A549 (cell line): Measurements from ENCODE around the gene HRH2.

Experiments
- CEBPB ChIP-seq, 2 experiments: fragments of >200 bp in 1 of 2; sonication (Bioruptor Twin) in 1 of 2; formaldehyde crosslinking in 1 of 2; IDR thresholded peaks; 2 replicates each; pipeline ENCODE4 v1.6.1; 2012 to 2016
- CHD2 ChIP-seq: fragments of 150-350 bp; IDR thresholded peaks from 2 replicates; pipeline ENCODE4 v1.6.1; 2014; ENCODE audit warnings: low read length; ENCODE audit not compliant: partially characterized antibody
- E2F6 ChIP-seq: IDR thresholded peaks from 2 replicates; pipeline ENCODE4 v1.6.1; 2012; ENCODE audit warnings: low read depth, borderline replicate concordance
- EP300 ChIP-seq, 2 experiments: fragments of >200 bp; sonication (Bioruptor Twin); formaldehyde crosslinking; IDR thresholded peaks; 2 replicates in 1 of 2; 3 replicates in 1 of 2; pipeline ENCODE4 v1.6.1; 2016 to 2017
- HDAC2 ChIP-seq: fragments of 200-600 bp; sonication (generic); IDR thresholded peaks from 2 replicates; pipeline ENCODE4 v1.6.1; 2016
- JUN ChIP-seq, 2 experiments: fragments of >200 bp; sonication (Bioruptor Twin); formaldehyde crosslinking; IDR thresholded peaks; 2 replicates in 1 of 2; 3 replicates in 1 of 2; pipeline ENCODE4 v1.6.1; 2016 to 2017
- NR3C1 ChIP-seq: fragments of >200 bp; sonication (Bioruptor Twin); formaldehyde crosslinking; IDR thresholded peaks from 3 replicates; pipeline ENCODE4 v1.6.1; 2017
- POLR2A ChIP-seq: IDR thresholded peaks from 2 replicates; pipeline ENCODE4 v1.6.1; 2012; ENCODE audit warnings: mild to moderate bottlenecking, low read length
- REST ChIP-seq: fragments of 200-600 bp; sonication (generic); IDR thresholded peaks from 2 replicates; pipeline ENCODE4 v1.6.1; 2016; ENCODE audit warnings: antibody characterized with exemption, mild to moderate bottlenecking, moderate library complexity
- TF ChIP-seq, protein P1 (sequence below): fragments of >200 bp; sonication (Bioruptor Twin); formaldehyde crosslinking; IDR thresholded peaks from 3 replicates; pipeline ENCODE4 v1.5.1; 2016
- TF ChIP-seq, protein P2 (sequence below): fragments of 250-450 bp; sonication (Bioruptor Pico); IDR thresholded peaks from 2 replicates; pipeline ENCODE4 v1.5.0; 2020; ENCODE audit warnings: low read depth, mild to moderate bottlenecking, moderate library complexity
- TF ChIP-seq, protein P3 (sequence below): fragments of 250-450 bp; sonication (Bioruptor Pico); IDR thresholded peaks from 2 replicates; pipeline ENCODE4 v1.5.0; 2021; ENCODE audit warnings: mild to moderate bottlenecking, moderate library complexity, borderline replicate concordance

DNA sequence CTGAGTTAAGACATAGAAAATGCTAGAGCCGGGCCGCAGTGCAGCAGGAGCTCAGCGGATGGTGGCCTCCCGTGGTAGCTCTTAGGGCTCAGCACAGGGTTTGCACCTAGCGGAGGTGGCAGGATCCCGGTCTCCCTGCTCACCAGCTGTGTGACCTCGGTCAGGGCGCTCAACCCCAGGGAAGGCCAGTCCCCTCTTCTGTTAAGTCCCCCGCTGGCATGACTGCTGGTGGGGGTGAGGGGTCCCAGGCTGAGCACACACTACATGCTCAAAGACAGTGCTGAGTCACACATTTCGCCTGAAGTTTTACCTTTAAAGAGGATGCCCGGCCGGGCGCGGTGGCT, 39.0 kb downstream of the HRH2 start:
- TF ChIP-seq REST (no peak), NR3C1 (no peak), POLR2A (no peak), HDAC2 (no peak), EP300 (IDR thresholded peaks at IDR 0.05) (no peak), E2F6 (no peak), CHD2 (no peak), JUN (IDR thresholded peaks at IDR 0.05) (no peak), CEBPB (IDR thresholded peaks at IDR 0.05) (no peak)
- TF ChIP-seq, protein P1, sequence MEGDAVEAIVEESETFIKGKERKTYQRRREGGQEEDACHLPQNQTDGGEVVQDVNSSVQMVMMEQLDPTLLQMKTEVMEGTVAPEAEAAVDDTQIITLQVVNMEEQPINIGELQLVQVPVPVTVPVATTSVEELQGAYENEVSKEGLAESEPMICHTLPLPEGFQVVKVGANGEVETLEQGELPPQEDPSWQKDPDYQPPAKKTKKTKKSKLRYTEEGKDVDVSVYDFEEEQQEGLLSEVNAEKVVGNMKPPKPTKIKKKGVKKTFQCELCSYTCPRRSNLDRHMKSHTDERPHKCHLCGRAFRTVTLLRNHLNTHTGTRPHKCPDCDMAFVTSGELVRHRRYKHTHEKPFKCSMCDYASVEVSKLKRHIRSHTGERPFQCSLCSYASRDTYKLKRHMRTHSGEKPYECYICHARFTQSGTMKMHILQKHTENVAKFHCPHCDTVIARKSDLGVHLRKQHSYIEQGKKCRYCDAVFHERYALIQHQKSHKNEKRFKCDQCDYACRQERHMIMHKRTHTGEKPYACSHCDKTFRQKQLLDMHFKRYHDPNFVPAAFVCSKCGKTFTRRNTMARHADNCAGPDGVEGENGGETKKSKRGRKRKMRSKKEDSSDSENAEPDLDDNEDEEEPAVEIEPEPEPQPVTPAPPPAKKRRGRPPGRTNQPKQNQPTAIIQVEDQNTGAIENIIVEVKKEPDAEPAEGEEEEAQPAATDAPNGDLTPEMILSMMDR: no peak; the same call in 2 of the 3 replicates
- TF ChIP-seq, protein P2, sequence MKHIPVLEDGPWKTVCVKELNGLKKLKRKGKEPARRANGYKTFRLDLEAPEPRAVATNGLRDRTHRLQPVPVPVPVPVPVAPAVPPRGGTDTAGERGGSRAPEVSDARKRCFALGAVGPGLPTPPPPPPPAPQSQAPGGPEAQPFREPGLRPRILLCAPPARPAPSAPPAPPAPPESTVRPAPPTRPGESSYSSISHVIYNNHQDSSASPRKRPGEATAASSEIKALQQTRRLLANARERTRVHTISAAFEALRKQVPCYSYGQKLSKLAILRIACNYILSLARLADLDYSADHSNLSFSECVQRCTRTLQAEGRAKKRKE: no peak
- TF ChIP-seq, protein P3, sequence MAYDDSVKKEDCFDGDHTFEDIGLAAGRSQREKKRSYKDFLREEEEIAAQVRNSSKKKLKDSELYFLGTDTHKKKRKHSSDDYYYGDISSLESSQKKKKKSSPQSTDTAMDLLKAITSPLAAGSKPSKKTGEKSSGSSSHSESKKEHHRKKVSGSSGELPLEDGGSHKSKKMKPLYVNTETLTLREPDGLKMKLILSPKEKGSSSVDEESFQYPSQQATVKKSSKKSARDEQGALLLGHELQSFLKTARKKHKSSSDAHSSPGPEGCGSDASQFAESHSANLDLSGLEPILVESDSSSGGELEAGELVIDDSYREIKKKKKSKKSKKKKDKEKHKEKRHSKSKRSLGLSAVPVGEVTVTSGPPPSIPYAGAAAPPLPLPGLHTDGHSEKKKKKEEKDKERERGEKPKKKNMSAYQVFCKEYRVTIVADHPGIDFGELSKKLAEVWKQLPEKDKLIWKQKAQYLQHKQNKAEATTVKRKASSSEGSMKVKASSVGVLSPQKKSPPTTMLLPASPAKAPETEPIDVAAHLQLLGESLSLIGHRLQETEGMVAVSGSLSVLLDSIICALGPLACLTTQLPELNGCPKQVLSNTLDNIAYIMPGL (CRISPR knock-in tag): no peak
